ENCODE measurements around the gene GAN. TPM values are rescaled to one million over a fixed set of nuclear protein-coding genes. Genes with fewer than 3 reads are reported as not detected.
A peak's percentile ranks its signal among the peaks of the same experiment; 100 is the strongest.
"Not testable (repeated sequence)": the region's sequence is repeated elsewhere in the genome, so short reads cannot be mapped to it uniquely, and the experiment has no call there.

The GAN gene
- total RNA-seq, 1 experiment from 2014 or later: 22.0 TPM

DNA sequence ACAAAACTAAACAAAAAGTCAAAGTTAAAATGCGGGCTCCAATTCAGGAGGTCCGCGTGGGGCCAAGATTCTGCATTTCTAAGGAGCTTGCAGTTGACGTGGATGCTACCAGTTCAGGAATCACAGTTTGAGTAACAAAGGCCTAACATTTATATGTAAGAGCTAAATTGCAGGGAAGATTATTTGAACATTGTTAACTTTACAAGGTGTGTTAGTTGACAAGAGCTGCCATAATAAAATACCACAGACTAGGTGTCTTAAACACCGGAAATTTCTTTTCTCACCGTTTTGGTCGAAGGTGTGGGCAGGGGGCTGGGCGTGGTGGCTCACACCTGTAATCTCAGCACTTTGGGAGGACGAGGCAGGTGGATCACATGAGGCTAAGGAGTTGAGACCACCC is 105.0 kb downstream of the GAN start:
- Mint-ChIP-seq H3K36me3 (ENCODE audit: insufficient read depth, unreplicated experiment) (no peaks in the 10 kb centered on the region), H3K4me3 (ENCODE audit: low read depth, unreplicated experiment) (no peak overlapping the region), H3K9me3 (ENCODE audit: low read depth, unreplicated experiment) (peaks cover 4% of the 10 kb centered on the region), H3K27me3 (ENCODE audit: unreplicated experiment) (no peaks in the 10 kb centered on the region), H3K4me1 (ENCODE audit: low read depth, unreplicated experiment) (peaks cover 9% of the 10 kb centered on the region), H3K27ac (ENCODE audit: unreplicated experiment) (no peak overlapping the region)
- CTCF ChIA-PET: no interaction called here
- TF ChIP-seq, protein P1, sequence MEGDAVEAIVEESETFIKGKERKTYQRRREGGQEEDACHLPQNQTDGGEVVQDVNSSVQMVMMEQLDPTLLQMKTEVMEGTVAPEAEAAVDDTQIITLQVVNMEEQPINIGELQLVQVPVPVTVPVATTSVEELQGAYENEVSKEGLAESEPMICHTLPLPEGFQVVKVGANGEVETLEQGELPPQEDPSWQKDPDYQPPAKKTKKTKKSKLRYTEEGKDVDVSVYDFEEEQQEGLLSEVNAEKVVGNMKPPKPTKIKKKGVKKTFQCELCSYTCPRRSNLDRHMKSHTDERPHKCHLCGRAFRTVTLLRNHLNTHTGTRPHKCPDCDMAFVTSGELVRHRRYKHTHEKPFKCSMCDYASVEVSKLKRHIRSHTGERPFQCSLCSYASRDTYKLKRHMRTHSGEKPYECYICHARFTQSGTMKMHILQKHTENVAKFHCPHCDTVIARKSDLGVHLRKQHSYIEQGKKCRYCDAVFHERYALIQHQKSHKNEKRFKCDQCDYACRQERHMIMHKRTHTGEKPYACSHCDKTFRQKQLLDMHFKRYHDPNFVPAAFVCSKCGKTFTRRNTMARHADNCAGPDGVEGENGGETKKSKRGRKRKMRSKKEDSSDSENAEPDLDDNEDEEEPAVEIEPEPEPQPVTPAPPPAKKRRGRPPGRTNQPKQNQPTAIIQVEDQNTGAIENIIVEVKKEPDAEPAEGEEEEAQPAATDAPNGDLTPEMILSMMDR (IDR thresholded peaks at IDR 0.05; ENCODE audit: unreplicated experiment): no peak
- no peak for DNase-seq
- intact Hi-C loops (cut with micrococcal nuclease; ENCODE audit: unreplicated experiment): no loop called here
- BruUV-seq (replicated peaks): no TSS peak

GRCh38 chr16:81421126-81421525 is 106.4 kb downstream of the GAN start:
- intact Hi-C loops (cut with micrococcal nuclease; ENCODE audit: unreplicated experiment): no loop called here
- TF ChIP-seq, protein P1 (IDR thresholded peaks at IDR 0.05; ENCODE audit: unreplicated experiment): no peak
- Mint-ChIP-seq H3K9me3 (ENCODE audit: low read depth, unreplicated experiment) (peaks cover 6% of the 10 kb centered on the region), H3K27me3 (ENCODE audit: unreplicated experiment) (no peaks in the 10 kb centered on the region), H3K4me1 (ENCODE audit: low read depth, unreplicated experiment) (peaks cover 15% of the 10 kb centered on the region), H3K36me3 (ENCODE audit: insufficient read depth, unreplicated experiment) (no peaks in the 10 kb centered on the region), H3K4me3 (ENCODE audit: low read depth, unreplicated experiment) (no peak overlapping the region), H3K27ac (ENCODE audit: unreplicated experiment) (no peak overlapping the region)
- CTCF ChIA-PET: no interaction called here
- no peak for DNase-seq
- BruUV-seq (replicated peaks): no TSS peak

- H3K4me1 Mint-ChIP-seq (ENCODE audit: low read depth, unreplicated experiment): peaks cover 15% of the 10 kb centered on the region
- no peaks in the 10 kb centered on the region for H3K27me3 Mint-ChIP-seq (ENCODE audit: unreplicated experiment)
- DNase-seq: no peak
- no peak overlapping the region for H3K4me3 Mint-ChIP-seq (ENCODE audit: low read depth, unreplicated experiment)
- intact Hi-C loops (cut with micrococcal nuclease; ENCODE audit: unreplicated experiment): no loop called here
- TF ChIP-seq, protein P1 (IDR thresholded peaks at IDR 0.05; ENCODE audit: unreplicated experiment): no peak
- no TSS peak for BruUV-seq (replicated peaks)
- H3K9me3 Mint-ChIP-seq (ENCODE audit: low read depth, unreplicated experiment): peaks cover 6% of the 10 kb centered on the region
- no peak overlapping the region for H3K27ac Mint-ChIP-seq (ENCODE audit: unreplicated experiment)
- H3K36me3 Mint-ChIP-seq (ENCODE audit: insufficient read depth, unreplicated experiment): no peaks in the 10 kb centered on the region
- CTCF ChIA-PET: no interaction called here
These were observed 106.8 kb downstream of the GAN start for GRCh38 chr16:81421536-81421935.

DNA sequence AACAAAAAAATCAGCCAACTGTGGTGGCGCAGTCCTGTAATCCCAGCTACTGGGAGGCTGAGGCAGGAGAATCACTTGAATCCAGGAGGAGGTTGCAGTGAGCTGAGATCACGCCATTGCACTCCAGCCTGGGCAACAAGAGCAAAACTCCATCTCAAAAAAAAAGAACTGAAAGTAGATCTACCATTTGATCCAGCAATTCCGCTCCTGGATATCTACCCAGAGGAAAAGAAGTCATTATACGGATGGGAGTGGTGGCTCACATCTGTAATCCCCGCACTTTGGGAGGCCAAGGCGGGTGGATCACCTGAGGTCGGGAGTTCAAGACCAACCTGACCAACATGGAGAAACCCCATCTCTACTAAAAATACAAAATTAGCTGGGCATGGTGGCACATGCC is 107.4 kb downstream of the GAN start:
- BruUV-seq (replicated peaks); H3K36me3 Mint-ChIP-seq (ENCODE audit: insufficient read depth, unreplicated experiment); H3K9me3 Mint-ChIP-seq (ENCODE audit: low read depth, unreplicated experiment); intact Hi-C loops (cut with micrococcal nuclease; ENCODE audit: unreplicated experiment); H3K4me3 Mint-ChIP-seq (ENCODE audit: low read depth, unreplicated experiment); H3K27me3 Mint-ChIP-seq (ENCODE audit: unreplicated experiment); H3K27ac Mint-ChIP-seq (ENCODE audit: unreplicated experiment); CTCF ChIA-PET; DNase-seq: not testable (repeated sequence)
- H3K4me1 Mint-ChIP-seq (ENCODE audit: low read depth, unreplicated experiment): peaks cover 15% of the 10 kb centered on the region

- CTCF ChIA-PET: interaction anchor here (0.6 kb wide), 1 partner anchor 161 kb away, joined by 3 read pairs; no protein-coding TSS in a partner anchor
- peaks cover 29% of the 10 kb centered on the region for H3K4me1 Mint-ChIP-seq (ENCODE audit: low read depth, unreplicated experiment)
- peaks cover 6% of the 10 kb centered on the region for H3K9me3 Mint-ChIP-seq (ENCODE audit: low read depth, unreplicated experiment)
- H3K4me3 Mint-ChIP-seq (ENCODE audit: low read depth, unreplicated experiment): no peak overlapping the region
- no peaks in the 10 kb centered on the region for H3K27me3 Mint-ChIP-seq (ENCODE audit: unreplicated experiment)
- H3K36me3 Mint-ChIP-seq (ENCODE audit: insufficient read depth, unreplicated experiment): no peaks in the 10 kb centered on the region
- TF ChIP-seq, protein P1 (IDR thresholded peaks at IDR 0.05; ENCODE audit: unreplicated experiment): no peak
- peak overlapping the region; percentile 77 for H3K27ac Mint-ChIP-seq (ENCODE audit: unreplicated experiment)
- intact Hi-C loops (cut with micrococcal nuclease; ENCODE audit: unreplicated experiment): no loop called here
- no TSS peak for BruUV-seq (replicated peaks)
- peak; percentile 50 for DNase-seq
These were observed 110.0 kb downstream of the GAN start for GRCh38 chr16:81424771-81425170.

Measured in Calu3 (cell line).